IMR-90 (cell line): ENCODE data around the gene COL9A2. TPM values are rescaled to one million over a fixed set of nuclear protein-coding genes. Genes with fewer than 3 reads are reported as not detected.

Experiments
- ATAC-seq: fragments of 200-7000 bp; cut with Tn5 transposase; 2 replicates; pipeline ENCODE4 v1.9.1; 2020; ENCODE audit warnings: low read depth, mild to moderate bottlenecking, moderate library complexity
- BruUV-seq: library from RNA; stranded (reverse); fragments of 400-500 nt; replicated peaks from 2 replicates; lab custom pipeline; 2021; lab: Mats Ljungman, UMichigan
- CTCF ChIA-PET: fragments of 300-600 bp; formaldehyde crosslinking; extraction: SDS; loops from one replicate; lab custom pipeline; 2021; ENCODE audit warnings: antibody characterized with exemption; lab: Yijun Ruan, JAX
- POLR2A ChIA-PET: fragments of 300-600 bp; sonication (Branson Sonifier 250); formaldehyde crosslinking; loops from one replicate; lab custom pipeline; 2022; ENCODE audit warnings: antibody characterized with exemption; ENCODE audit not compliant: unreplicated experiment; lab: Charles Lee
- DNase-seq: peaks from one replicate; pipeline ENCODE4 v3.0.0; 2013
- H2AFZ ChIP-seq: replicated peaks from 2 replicates; pipeline ENCODE3; 2013; ENCODE audit warnings: low read length, mild to moderate bottlenecking; ENCODE audit not compliant: poor library complexity
- H2AK5ac ChIP-seq: 2 replicates; pipeline ENCODE4 v1.6.1; 2013; ENCODE audit warnings: low read depth, low read length, inconsistent platforms
- H2AK9ac ChIP-seq: replicated peaks from 2 replicates; pipeline ENCODE3; 2013; ENCODE audit warnings: mild to moderate bottlenecking, low read depth, low read length, moderate library complexity; ENCODE audit not compliant: poor library complexity
- H2BK120ac ChIP-seq: 2 replicates; pipeline ENCODE4 v1.6.1; 2013; ENCODE audit warnings: low read depth, low read length, inconsistent platforms
- H2BK15ac ChIP-seq: 3 replicates; pipeline ENCODE4 v1.6.1; 2013; ENCODE audit warnings: low read depth, low read length, inconsistent platforms
- H2BK20ac ChIP-seq: 2 replicates; pipeline ENCODE4 v1.6.1; 2013; ENCODE audit warnings: low read depth, mild to moderate bottlenecking, inconsistent platforms, low read length, moderate library complexity
- H2BK5ac ChIP-seq: 2 replicates; pipeline ENCODE4 v1.6.1; 2013; ENCODE audit warnings: mild to moderate bottlenecking, low read depth, low read length, inconsistent platforms; ENCODE audit not compliant: poor library complexity, severe bottlenecking
- H3K14ac ChIP-seq: replicated peaks from 2 replicates; pipeline ENCODE4 v1.6.1; 2013; ENCODE audit warnings: low read depth, low read length, inconsistent platforms
- H3K18ac ChIP-seq: 2 replicates; pipeline ENCODE4 v1.6.1; 2013; ENCODE audit warnings: low read depth, low read length, control low read depth
- H3K23ac ChIP-seq: 2 replicates; pipeline ENCODE4 v1.6.1; 2013; ENCODE audit warnings: low read depth, low read length, inconsistent platforms
- H3K27ac ChIP-seq: 2 replicates; pipeline ENCODE4 v1.5.1; 2013; ENCODE audit warnings: mild to moderate bottlenecking, control low read depth, low read length; ENCODE audit not compliant: insufficient read depth
- H3K27me3 ChIP-seq: 2 replicates; pipeline ENCODE4 v1.6.1; 2013; ENCODE audit warnings: low read length; ENCODE audit not compliant: control insufficient read depth, insufficient read depth
- H3K36me3 ChIP-seq: 2 replicates; pipeline ENCODE4 v1.6.1; 2013; ENCODE audit warnings: low read length, mixed read lengths; ENCODE audit not compliant: control insufficient read depth, insufficient read depth
- H3K4ac ChIP-seq: 2 replicates; pipeline ENCODE4 v1.6.1; 2013; ENCODE audit warnings: low read depth, low read length, inconsistent platforms
- H3K4me1 ChIP-seq: 2 replicates; pipeline ENCODE4 v1.6.1; 2013; ENCODE audit warnings: low read length, mixed read lengths; ENCODE audit not compliant: control insufficient read depth, insufficient read depth
- H3K4me2 ChIP-seq: 2 replicates; pipeline ENCODE4 v1.6.1; 2013; ENCODE audit warnings: low read depth, mild to moderate bottlenecking, control low read depth, low read length, moderate library complexity
- H3K4me3 ChIP-seq: 2 replicates; pipeline ENCODE4 v1.5.1; 2013; ENCODE audit warnings: low read depth, mild to moderate bottlenecking, control low read depth, low read length, moderate library complexity; ENCODE audit not compliant: insufficient read depth
- H3K56ac ChIP-seq: 2 replicates; pipeline ENCODE4 v1.6.1; 2013; ENCODE audit warnings: low read length, inconsistent platforms; ENCODE audit not compliant: insufficient read depth; ENCODE audit errors: extremely low read depth
- H3K79me1 ChIP-seq, 2 experiments: 2 replicates each; pipeline ENCODE4 v1.6.1; 2013; ENCODE audit warnings: low read length in 2 of 2, inconsistent platforms in 1 of 2, low read depth in 1 of 2
- H3K9ac ChIP-seq: 2 replicates; pipeline ENCODE4 v1.6.1; 2013; ENCODE audit warnings: low read depth, low read length, control low read depth
- H3K9me1 ChIP-seq: 2 replicates; pipeline ENCODE4 v1.6.1; 2013; ENCODE audit warnings: low read length, inconsistent platforms; ENCODE audit not compliant: insufficient read depth
- H3K9me3 ChIP-seq: 2 replicates; pipeline ENCODE4 v1.6.1; 2013; ENCODE audit warnings: low read length; ENCODE audit not compliant: control insufficient read depth, insufficient read depth
- H4K20me1 ChIP-seq: 2 replicates; pipeline ENCODE4 v1.6.1; 2013; ENCODE audit warnings: low read length, inconsistent platforms; ENCODE audit not compliant: insufficient read depth
- H4K5ac ChIP-seq: 2 replicates; pipeline ENCODE4 v1.6.1; 2013; ENCODE audit warnings: mild to moderate bottlenecking, low read depth, low read length, control low read depth
- H4K8ac ChIP-seq, 2 experiments: 2 replicates each; pipeline ENCODE4 v1.6.1; 2013; ENCODE audit warnings: low read depth in 2 of 2, low read length in 2 of 2, control low read depth in 1 of 2, inconsistent platforms in 1 of 2
- H4K91ac ChIP-seq: 2 replicates; pipeline ENCODE4 v1.6.1; 2013; ENCODE audit warnings: low read depth, low read length, inconsistent platforms; ENCODE audit not compliant: insufficient read depth
- CTCF ChIP-seq: conservative IDR thresholded peaks from 2 replicates; pipeline ENCODE4 v1.5.1; 2012; ENCODE audit warnings: mild to moderate bottlenecking, low read depth, low read length, improper control_type of control experiment
- WGBS, 2 experiments: methylation state at CpG; one replicate each; pipeline versions ENCODE4 v1.1.5 to v1.1.7; 2013; ENCODE audit warnings: missing lambda C conversion rate in 2 of 2; ENCODE audit not compliant: insufficient read length in 1 of 2; ENCODE audit errors: extremely low coverage in 2 of 2; 5-methylcytosine and 5-hydroxymethylcytosine counted together
- dilution Hi-C: fragments of 300-500 bp; cut with HindIII; formaldehyde crosslinking; loops from one replicate; pipeline ENCODE4 v1.14.3; 2018; ENCODE audit warnings: low sequenced_read_pairs; ENCODE audit not compliant: unreplicated experiment
- in situ Hi-C: fragments of 300-500 bp; cut with MboI; formaldehyde crosslinking; loops from 3 replicates; pipeline ENCODE4 v1.14.3; 2019; ENCODE audit warnings: low sequenced_read_pairs, inconsistent platforms, mixed read lengths
- intact Hi-C: fragments of 100-400 bp; cut with micrococcal nuclease; formaldehyde crosslinking; loops from 2 replicates; pipeline ENCODE4 v1.10.0; 2022
- polyA plus RNA-seq, 3 experiments: library from polyadenylated mRNA; depleted of rRNA; stranded (reverse); fragments of >200 nt; gene quantifications; 2 replicates each; pipeline ENCODE4 v1.2.3, GENCODE V29; 2012; ENCODE audit warnings: low replicate concordance in 1 of 3
- total RNA-seq: library from RNA; depleted of rRNA; stranded (reverse); fragments of >200 nt; gene quantifications from 2 replicates; pipeline ENCODE4 v1.2.3, GENCODE V29; 2012

The COL9A2 gene
- total and polyA plus RNA-seq, 2 of the 4 experiments (the other 2 are of a cell fraction), result 0.90 to 1.6 TPM

GRCh38 chr1:40256401-40257084, 60.5 kb downstream of the COL9A2 start:
- peak overlapping the region; percentile 81 for H3K4me3 ChIP-seq
- H2BK20ac ChIP-seq, result no peak overlapping the region
- WGBS, 2 experiments, result no CpG with 5 or more reads among the region's 6 CpGs
- peaks cover 11% of the 10 kb centered on the region; the same call in 1 of the 2 replicates for H3K36me3 ChIP-seq
- DNase-seq (no peak), ATAC-seq (no peak)
- H3K4ac ChIP-seq, result peak overlapping the region; percentile 33; the same call in 1 of the 2 replicates
- H3K27ac ChIP-seq, result peak overlapping the region; percentile 44; the same call in 1 of the 2 replicates
- H2BK120ac ChIP-seq, result no peak overlapping the region
- peak overlapping the region; percentile 43; the same call in 1 of the 2 replicates for H3K56ac ChIP-seq
- H4K91ac ChIP-seq, result no peak overlapping the region
- in situ Hi-C loops, result no loop called here
- H3K14ac ChIP-seq, result peak overlapping the region; percentile 57
- H3K27me3 ChIP-seq, result no peaks in the 10 kb centered on the region
- H3K18ac ChIP-seq, result no peak overlapping the region
- H2BK5ac ChIP-seq, result peak overlapping the region; percentile 77
- peak overlapping the region; percentile 29; the same call in 1 of the 2 replicates for H3K9ac ChIP-seq
- H3K23ac ChIP-seq, result peak overlapping the region; percentile 10; the same call in 1 of the 2 replicates
- TF ChIP-seq CTCF, result no peak
- peak overlapping the region; percentile 93 for H3K4me2 ChIP-seq
- no peak overlapping the region; the same call in 1 of the 2 replicates for H4K5ac ChIP-seq
- ChIA-PET CTCF (interaction anchor here (0.8 to 1.7 kb wide), 2 partner anchors 17 to 58 kb away, joined by 3 to 4 read pairs; no protein-coding TSS in a partner anchor), POLR2A (no interaction called here)
- peaks cover 5% of the 10 kb centered on the region; the same call in 1 of the 2 replicates for H3K9me1 ChIP-seq
- H3K79me1 ChIP-seq, result peaks cover 35 to 49% of the 10 kb centered on the region in 2 experiments
- intact Hi-C loops, result loop anchor here (2.0 to 10.0 kb wide), 2 partner anchors 16 to 148 kb away; no protein-coding TSS in a partner anchor
- H4K20me1 ChIP-seq, result no peaks in the 10 kb centered on the region; the same call in 1 of the 2 replicates
- BruUV-seq, result no TSS peak
- no peaks in the 10 kb centered on the region for H3K9me3 ChIP-seq
- peak overlapping the region in 1 of 2 experiments; percentile 99; a peak in 3 of 4 replicates for H4K8ac ChIP-seq
- H2AK5ac ChIP-seq, result no peak overlapping the region
- peaks cover 2% of the 10 kb centered on the region; the same call in 1 of the 2 replicates for H3K4me1 ChIP-seq
- no peak overlapping the region for H2AK9ac ChIP-seq
- no peak overlapping the region for H2AFZ ChIP-seq
- H2BK15ac ChIP-seq, result no peak overlapping the region
- dilution Hi-C loops, result no loop called here
